DLD1 (cell line): ENCODE results near the gene RBM42.
"Not testable (repeated sequence)": the region's sequence is repeated elsewhere in the genome, so short reads cannot be mapped to it uniquely, and the experiment has no call there.

Source experiments
- in situ Hi-C: cut with HindIII; loops from 2 replicates; pipeline ENCODE4 v1.10.0; 2017; ENCODE audit warnings: low sequenced_read_pairs

The RBM42 gene

GRCh38 chr19:35628565-35629331 lies at the start of gene RBM42:
RBM42 (plus strand) TSS chr19:35629036; CDS start chr19:35629154, 118 bp downstream.
- in situ Hi-C loops, result no loop called here

GRCh38 chr19:35582760-35583159 lies 46.1 kb upstream of the RBM42 start:
- in situ Hi-C loops, result no loop called here

- in situ Hi-C loops, result no loop called here
These were observed 43.0 kb upstream of the RBM42 start, which contains the start of gene PMIS2 for GRCh38 chr19:35585848-35586247. PMIS2 (plus strand) TSS chr19:35586173; CDS start chr19:35586260, 87 bp downstream.

- in situ Hi-C loops, result no loop called here
These were observed 41.5 kb upstream of the RBM42 start for GRCh38 chr19:35587321-35587720.

GRCh38 chr19:35590875-35591274 lies 38.0 kb upstream of the RBM42 start:
- in situ Hi-C loops, result no loop called here

- in situ Hi-C loops, result no loop called here
These were observed 36.6 kb upstream of the RBM42 start for GRCh38 chr19:35592226-35592625.

GRCh38 chr19:35595026-35595425 lies 33.8 kb upstream of the RBM42 start:
- in situ Hi-C loops, result not testable (repeated sequence)

GRCh38 chr19:35595928-35596327 lies 32.9 kb upstream of the RBM42 start:
- in situ Hi-C loops, result no loop called here

GRCh38 chr19:35596366-35596999 lies 32.4 kb upstream of the RBM42 start:
- in situ Hi-C loops, result no loop called here

GRCh38 chr19:35601971-35602370 lies 26.9 kb upstream of the RBM42 start:
- in situ Hi-C loops, result no loop called here

- in situ Hi-C loops, result not testable (repeated sequence)
These were observed 24.4 kb upstream of the RBM42 start for GRCh38 chr19:35604436-35604835.

- in situ Hi-C loops, result not testable (repeated sequence)
These were observed 21.7 kb upstream of the RBM42 start for GRCh38 chr19:35607170-35607569.

GRCh38 chr19:35607661-35608060 lies 21.2 kb upstream of the RBM42 start:
- in situ Hi-C loops, result no loop called here

GRCh38 chr19:35608251-35608650 lies 20.6 kb upstream of the RBM42 start:
- in situ Hi-C loops, result no loop called here

GRCh38 chr19:35609851-35610353 lies 18.9 kb upstream of the RBM42 start:
- in situ Hi-C loops, result no loop called here

GRCh38 chr19:35612224-35612558 lies 16.6 kb upstream of the RBM42 start:
- in situ Hi-C loops, result no loop called here

GRCh38 chr19:35612559-35613321 lies 16.1 kb upstream of the RBM42 start, which contains the start of gene HAUS5:
HAUS5 (plus strand) TSS chr19:35612735; CDS start chr19:35612795, 60 bp downstream.
- in situ Hi-C loops, result no loop called here

- in situ Hi-C loops, result no loop called here
These were observed 15.3 kb upstream of the RBM42 start for GRCh38 chr19:35613574-35613973.

- in situ Hi-C loops, result no loop called here
These were observed 13.8 kb upstream of the RBM42 start for GRCh38 chr19:35615036-35615435.

GRCh38 chr19:35618857-35619256 lies 10.0 kb upstream of the RBM42 start:
- in situ Hi-C loops, result no loop called here

GRCh38 chr19:35619290-35619923 lies 9.4 kb upstream of the RBM42 start:
- in situ Hi-C loops, result no loop called here
